Right lung (tissue), 10 donors: Measurements from ENCODE around the gene CAPN2. TPM values are rescaled to one million over a fixed set of nuclear protein-coding genes. Genes with fewer than 3 reads are reported as not detected.

Experiments used
- DNase-seq, 2 donors: peaks; one replicate each; pipeline ENCODE4 v3.0.0-alpha.2; 2013
- long read RNA-seq, 8 donors: transcript quantifications; one replicate each; lab custom pipeline, GENCODE V29; 2026
- polyA plus RNA-seq, 5 donors: library from polyadenylated mRNA; unstranded; fragments of 120-200 nt; gene quantifications; one replicate each; pipeline versions ENCODE4 v1.2.1 to v1.2.3, GENCODE V29; 2013; ENCODE audit warnings: inconsistent platforms in 1 of 5, low replicate concordance in 1 of 5; ENCODE audit not compliant: insufficient read length in 5 of 5, insufficient read depth in 1 of 5

The CAPN2 gene
- 100 to 1,000 TPM; 135 to 169 (median 146) TPM for polyA plus RNA-seq
- long read RNA-seq, donor 1, full-length matches to known transcripts = 17 of 72 reads
- long read RNA-seq, donor 1, partial matches to known transcripts = 38 of 72 reads
- long read RNA-seq, donor 1, other reads (novel, unspliced or antisense) = 17 of 72 reads
- long read RNA-seq, donor 2, partial matches to known transcripts = 37 of 79 reads
- long read RNA-seq, donor 2, other reads (novel, unspliced or antisense) = 37 of 79 reads
- long read RNA-seq, donor 3, full-length matches to known transcripts = 6 of 45 reads
- long read RNA-seq, donor 3, partial matches to known transcripts = 23 of 45 reads
- long read RNA-seq, donor 3, other reads (novel, unspliced or antisense) = 16 of 45 reads
- long read RNA-seq, donor 4, full-length matches to known transcripts = 8 of 46 reads
- long read RNA-seq, donor 4, partial matches to known transcripts = 38 of 46 reads
- long read RNA-seq, donor 4, other reads (novel, unspliced or antisense) = 0 of 46 reads
- long read RNA-seq, donor 5, transcript CAPN2-204 (3 exons, 2,547 nt) = major isoform, 5 of 71 reads
- long read RNA-seq, donor 5, partial matches to known transcripts = 42 of 71 reads
- long read RNA-seq, donor 5, other reads (novel, unspliced or antisense) = 21 of 71 reads
- long read RNA-seq, donor 6, full-length matches to known transcripts = 9 of 96 reads
- long read RNA-seq, donor 6, partial matches to known transcripts = 87 of 96 reads
- long read RNA-seq, donor 6, other reads (novel, unspliced or antisense) = 0 of 96 reads
- long read RNA-seq, donor 7, full-length matches to known transcripts = 13 of 69 reads
- long read RNA-seq, donor 7, partial matches to known transcripts = 56 of 69 reads
- long read RNA-seq, donor 7, other reads (novel, unspliced or antisense) = 0 of 69 reads
- long read RNA-seq, donor 8, full-length matches to known transcripts = 2 of 27 reads
- long read RNA-seq, donor 8, partial matches to known transcripts = 7 of 27 reads
- long read RNA-seq, donor 8, other reads (novel, unspliced or antisense) = 18 of 27 reads

GRCh38 chr1:223712194-223712849 lies at the start of gene CAPN2:
TSS of gene CAPN2 (plus strand) at chr1:223712539. CDS start at chr1:223712641, 102 bp downstream.
- peak; percentile 79 to 80 for DNase-seq

- DNase-seq = no peak
Measured at GRCh38 chr1:223662943-223663342, 49.4 kb upstream of the CAPN2 start.

- DNase-seq = no peak
Measured at GRCh38 chr1:223664106-223664505, 48.2 kb upstream of the CAPN2 start.

- no peak for DNase-seq
Measured at GRCh38 chr1:223665592-223666312, 46.6 kb upstream of the CAPN2 start, which contains the start of gene CAPN8. TSS of gene CAPN8 (minus strand) at chr1:223665701. CDS start at chr1:223665646, 55 bp downstream.

- DNase-seq = no peak
Measured at GRCh38 chr1:223667484-223668182, 44.7 kb upstream of the CAPN2 start.

GRCh38 chr1:223669003-223669795 lies 43.1 kb upstream of the CAPN2 start:
- no peak for DNase-seq

GRCh38 chr1:223670458-223671159 lies 41.7 kb upstream of the CAPN2 start:
- DNase-seq = no peak

GRCh38 chr1:223674119-223674890 lies 38.0 kb upstream of the CAPN2 start:
- no peak for DNase-seq

GRCh38 chr1:223678841-223679240 lies 33.5 kb upstream of the CAPN2 start:
- no peak for DNase-seq

GRCh38 chr1:223680188-223680587 lies 32.2 kb upstream of the CAPN2 start:
- no peak for DNase-seq

- DNase-seq = no peak
Measured at GRCh38 chr1:223682502-223682901, 29.8 kb upstream of the CAPN2 start.

- DNase-seq = peak in 1 of 2 donors; percentile 67
Measured at GRCh38 chr1:223683586-223684487, 28.5 kb upstream of the CAPN2 start.

GRCh38 chr1:223684488-223684792 lies 27.9 kb upstream of the CAPN2 start:
- DNase-seq = no peak

- no peak for DNase-seq
Measured at GRCh38 chr1:223691121-223691520, 21.2 kb upstream of the CAPN2 start.

GRCh38 chr1:223695014-223695548 lies 17.3 kb upstream of the CAPN2 start:
- no peak for DNase-seq

GRCh38 chr1:223695941-223696340 lies 16.4 kb upstream of the CAPN2 start:
- DNase-seq = no peak
